ENCODE data around the gene SLAMF8.

The SLAMF8 gene

DNA sequence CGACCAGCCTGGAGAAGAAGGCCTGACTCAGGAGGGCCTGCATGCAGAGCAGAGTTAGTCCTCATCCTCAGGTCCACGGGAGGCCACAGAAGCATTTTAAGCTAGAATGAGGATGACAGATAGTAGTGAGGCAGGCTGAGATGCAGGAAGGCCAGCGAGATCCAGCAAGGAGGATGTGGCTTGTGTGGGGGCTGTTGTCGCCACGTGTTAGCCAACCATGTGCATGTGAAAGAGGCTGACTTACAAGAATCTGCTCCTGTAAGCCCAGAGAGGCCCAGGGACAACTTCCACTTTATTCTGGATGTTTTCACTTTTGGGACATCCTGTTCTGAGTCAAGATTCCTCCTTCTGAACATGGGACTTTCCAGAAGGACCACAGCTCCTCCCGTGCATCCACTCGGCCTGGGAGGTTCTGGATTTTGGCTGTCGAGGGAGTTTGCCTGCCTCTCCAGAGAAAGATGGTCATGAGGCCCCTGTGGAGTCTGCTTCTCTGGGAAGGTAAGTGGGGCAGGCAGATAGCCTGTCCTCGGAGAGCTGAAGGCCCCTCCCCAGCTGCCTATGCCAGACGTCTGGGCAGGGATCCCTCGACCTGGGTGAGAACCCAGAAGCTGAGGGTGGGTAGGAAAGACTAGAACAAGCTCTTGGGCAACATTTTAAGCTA, at the start of gene SLAMF8:
SLAMF8 (plus strand) TSS at position 433 of the 661 bp plus-strand sequence; CDS start at position 459, 26 bp downstream.
- DNase-seq: peak; percentile 58

DNA sequence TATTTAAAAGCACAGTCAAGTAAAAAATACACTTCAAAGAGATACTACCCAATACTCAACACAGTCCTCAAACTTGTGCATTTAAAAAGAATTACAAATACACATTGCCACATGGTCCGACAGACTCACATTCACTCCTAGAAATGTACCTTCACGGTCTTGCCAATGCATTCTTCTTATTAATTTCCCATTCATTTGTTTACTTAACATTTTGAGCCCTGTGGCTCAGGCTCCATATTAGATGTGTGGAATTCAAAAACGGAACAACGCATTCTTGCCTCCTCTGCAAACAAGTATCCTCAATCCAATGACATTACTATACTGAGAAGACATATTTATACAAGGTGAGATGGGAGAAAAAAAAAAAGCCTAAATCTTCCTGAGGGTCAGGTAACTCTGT, 48.4 kb upstream of the SLAMF8 start:
- no peak for DNase-seq

DNA sequence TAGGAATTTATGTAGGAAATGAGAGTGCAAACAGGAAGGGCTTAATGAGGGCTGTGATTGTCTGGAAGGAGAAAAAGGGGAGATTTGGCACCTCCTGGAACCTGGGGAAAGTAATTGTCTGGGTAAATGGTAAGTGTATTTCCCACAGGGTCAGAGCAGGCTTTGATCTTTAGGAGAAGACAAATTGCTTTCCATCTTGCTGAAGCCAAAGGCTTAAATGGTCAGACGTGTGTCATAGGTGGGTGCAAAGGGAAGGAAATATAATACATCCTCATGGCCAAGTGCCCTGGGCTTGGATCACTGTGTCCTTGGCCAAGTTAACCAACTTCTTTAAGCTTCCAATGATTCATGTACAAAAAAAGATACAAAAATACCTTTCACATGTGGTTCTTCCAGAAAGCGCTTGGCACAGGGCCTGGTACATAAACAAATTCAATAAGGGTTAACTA, 47.2 kb upstream of the SLAMF8 start:
- no peak for DNase-seq

DNA sequence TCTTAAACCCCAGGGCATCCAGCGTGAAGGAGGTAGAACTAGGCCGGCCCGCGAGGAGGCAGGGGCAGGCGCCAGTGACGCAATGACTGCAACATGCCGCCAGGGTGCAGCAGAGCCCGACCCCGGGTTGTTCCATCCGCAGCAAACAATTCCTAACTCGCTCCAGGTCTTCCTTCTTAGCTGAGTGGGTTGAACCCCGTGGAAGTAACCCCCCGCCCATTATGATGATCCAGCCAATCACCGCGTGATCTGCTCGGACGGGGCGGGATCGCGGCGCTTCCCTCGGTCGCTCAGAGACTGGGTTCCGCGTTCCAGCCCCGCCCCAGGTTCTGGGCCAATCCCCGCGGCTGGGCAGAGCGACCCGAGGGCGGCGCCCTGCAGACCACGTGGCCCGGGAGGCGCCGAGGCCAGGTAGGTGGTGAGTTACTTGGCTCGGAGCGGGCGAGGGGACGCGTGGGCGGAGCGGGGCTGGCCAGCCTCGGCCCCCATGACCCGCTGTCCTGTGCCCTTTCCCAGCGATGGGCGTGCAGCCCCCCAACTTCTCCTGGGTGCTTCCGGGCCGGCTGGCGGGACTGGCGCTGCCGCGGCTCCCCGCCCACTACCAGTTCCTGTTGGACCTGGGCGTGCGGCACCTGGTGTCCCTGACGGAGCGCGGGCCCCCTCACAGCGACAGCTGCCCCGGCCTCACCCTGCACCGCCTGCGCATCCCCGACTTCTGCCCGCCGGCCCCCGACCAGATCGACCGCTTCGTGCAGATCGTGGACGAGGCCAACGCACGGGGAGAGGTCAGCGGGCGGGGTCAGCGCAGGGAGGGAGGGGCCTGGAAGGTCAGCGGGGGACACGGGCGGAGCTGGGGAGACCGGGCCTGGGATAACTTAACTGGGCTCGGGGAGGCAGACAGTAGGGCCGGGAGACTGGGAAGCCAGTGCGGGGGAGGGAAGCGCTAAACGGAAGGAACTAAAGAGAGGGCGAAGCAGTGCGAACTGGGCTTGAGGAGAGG, 45.8 kb upstream of the SLAMF8 start, which contains the start of gene DUSP23:
DUSP23 (plus strand) TSS at position 380 of the 1,000 bp plus-strand sequence; CDS start at position 519, 139 bp downstream.
- peak; percentile 98 for DNase-seq

DNA sequence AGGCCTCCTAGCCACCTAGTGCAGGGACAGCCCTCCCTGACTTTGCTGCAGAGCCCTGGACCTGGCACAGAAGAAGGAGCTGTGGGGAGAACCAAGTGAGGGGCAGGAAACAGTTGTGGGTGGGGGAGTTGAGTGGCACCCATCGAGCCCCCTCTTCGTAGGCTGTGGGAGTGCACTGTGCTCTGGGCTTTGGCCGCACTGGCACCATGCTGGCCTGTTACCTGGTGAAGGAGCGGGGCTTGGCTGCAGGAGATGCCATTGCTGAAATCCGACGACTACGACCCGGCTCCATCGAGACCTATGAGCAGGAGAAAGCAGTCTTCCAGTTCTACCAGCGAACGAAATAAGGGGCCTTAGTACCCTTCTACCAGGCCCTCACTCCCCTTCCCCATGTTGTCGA, 44.7 kb upstream of the SLAMF8 start:
- DNase-seq: no peak

DNA sequence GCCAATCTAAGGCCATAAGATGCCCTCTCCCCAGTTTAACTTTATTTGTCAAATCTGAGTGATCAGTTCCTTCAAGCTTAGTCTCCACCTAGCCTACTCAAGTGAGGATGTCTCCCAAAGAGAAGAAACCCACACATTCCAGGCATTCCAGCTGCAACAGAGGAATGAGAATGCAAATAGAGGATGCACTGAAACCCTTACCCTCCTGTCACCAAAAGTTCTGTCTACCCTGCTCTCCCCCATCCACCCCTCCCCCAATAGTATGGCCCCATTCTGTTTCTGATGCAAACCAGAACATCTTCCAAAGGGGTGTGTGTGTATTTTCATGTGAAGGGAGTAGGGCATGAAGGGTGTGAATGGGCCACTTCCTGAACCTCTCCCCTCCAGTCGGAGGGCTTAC, 42.9 kb upstream of the SLAMF8 start:
- no peak for DNase-seq

DNA sequence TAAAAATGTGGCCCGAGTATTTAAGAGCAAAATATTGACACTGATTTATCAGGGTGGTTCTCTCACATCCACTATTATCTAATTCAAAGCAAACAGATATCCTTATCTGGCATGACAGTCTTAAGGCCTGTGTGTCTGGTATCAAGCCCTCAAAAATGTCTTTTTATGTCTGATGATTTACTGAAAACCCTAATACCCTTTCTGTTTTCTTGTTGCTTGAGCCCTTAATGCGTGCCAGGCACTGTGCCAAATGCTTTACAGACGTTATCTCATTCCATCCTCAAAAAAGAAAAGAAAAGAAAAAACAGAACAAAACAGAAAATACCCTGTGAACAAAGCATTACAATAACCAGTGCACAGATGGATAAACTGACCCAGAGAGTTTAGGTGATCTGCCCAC, 40.2 kb upstream of the SLAMF8 start:
- DNase-seq: peak; percentile 44

DNA sequence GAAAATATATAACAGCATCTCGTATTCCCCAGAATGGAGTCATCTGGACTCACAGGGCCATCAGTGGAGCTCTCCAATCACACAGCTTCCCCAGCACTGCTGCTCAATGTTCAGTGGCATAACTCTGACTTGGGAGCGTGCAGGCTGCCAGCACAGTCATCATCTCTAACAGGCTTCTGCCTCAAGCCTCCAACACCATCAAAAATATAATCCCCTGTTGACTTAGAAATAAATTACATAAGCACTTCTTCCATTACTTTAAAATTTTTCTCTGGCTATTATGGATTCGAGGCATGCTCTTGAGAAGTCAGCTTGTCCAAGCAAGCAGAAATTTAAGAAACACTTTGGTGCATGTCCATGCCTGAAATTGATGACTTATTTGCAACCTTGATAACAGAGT, 39.7 kb upstream of the SLAMF8 start:
- DNase-seq: no peak

DNA sequence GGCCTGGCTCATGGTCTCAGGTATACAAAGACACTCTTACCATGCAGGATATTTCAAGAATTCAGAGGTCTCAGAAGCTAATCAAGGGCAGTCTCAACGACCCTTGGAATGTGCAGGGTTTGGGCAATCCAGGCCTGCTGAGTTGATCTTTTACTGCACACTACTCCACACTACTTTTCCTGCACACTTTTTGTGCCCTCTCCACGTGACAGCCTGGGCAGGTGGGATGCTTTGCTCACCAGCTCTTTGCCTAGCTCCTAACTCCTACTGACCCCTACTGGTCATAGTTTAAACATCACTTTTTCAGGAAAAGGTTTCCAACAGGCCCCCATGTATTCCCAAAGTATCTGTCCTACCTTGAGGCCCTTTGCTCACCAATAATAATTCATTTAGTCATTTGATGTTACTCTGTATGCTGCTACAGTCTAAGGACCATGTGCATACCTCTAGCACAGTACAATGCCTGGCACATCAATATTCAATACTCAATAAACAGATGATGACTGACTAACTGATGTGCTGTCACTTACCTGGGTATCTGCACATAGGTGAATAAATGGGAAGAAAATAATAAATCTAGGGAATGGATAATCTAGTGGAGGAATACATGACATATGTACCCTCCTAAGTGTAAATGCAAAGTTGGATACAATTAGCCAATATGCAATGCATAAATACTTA, 36.3 kb upstream of the SLAMF8 start:
- DNase-seq: peak; percentile 55

DNA sequence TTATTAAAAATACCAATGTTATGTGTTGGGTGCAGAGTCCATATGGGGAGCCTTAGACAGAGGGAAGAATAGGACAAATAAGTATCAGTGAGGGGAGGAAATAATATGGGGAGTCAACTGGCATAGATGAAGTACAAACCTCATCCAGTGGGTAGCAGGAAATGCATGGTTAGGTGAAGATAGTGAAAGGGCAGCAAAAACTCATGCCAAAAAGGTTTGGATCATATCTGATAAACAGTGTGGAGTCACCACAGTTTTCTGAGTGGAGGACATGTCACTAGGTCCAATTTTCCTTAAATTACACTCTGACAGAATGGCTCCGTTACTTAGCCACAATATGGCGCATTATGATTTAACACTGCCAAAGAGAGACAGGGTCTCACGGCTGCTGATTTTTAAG, 35.6 kb upstream of the SLAMF8 start:
- peak; percentile 77 for DNase-seq

DNA sequence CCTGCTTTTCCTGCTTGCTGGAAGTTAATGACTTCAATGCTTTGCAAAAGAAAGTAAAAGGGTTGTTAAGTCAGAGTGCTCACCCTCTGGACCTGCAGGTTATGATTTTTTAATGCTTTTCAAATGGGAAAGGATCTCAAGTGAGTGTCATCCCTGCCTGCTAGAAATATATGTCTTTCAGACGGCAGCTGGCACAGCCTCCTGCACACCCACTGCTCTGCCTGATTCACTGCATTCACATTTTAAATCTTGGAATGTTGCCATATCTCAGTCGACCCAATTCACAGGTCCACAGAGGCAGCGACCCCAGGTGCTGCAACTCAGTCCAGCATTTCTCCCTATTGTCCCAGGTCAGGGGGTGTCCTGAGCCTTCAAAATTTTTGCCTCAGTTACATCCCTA, 35.2 kb upstream of the SLAMF8 start:
- peak; percentile 20 for DNase-seq

DNA sequence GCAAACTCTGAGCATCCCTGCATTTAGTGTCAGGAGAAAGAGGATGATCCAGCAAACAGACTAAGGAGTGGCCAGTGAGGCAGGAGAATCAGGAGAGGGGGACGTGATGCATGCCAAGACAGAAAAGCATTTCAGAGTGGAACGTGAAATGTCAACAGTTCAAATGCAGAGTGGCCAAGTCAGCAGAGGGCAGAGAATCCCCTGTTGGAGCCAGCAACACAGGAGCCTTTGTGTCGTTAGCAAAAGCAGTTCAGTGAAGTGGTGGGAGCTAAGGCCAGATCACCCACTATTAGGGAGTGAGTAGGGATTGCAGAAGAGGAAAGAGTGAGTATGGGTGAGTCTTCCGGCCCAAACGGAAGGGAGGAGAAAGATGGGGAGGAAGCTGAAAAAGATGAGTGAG, 31.1 kb upstream of the SLAMF8 start:
- DNase-seq: no peak

DNA sequence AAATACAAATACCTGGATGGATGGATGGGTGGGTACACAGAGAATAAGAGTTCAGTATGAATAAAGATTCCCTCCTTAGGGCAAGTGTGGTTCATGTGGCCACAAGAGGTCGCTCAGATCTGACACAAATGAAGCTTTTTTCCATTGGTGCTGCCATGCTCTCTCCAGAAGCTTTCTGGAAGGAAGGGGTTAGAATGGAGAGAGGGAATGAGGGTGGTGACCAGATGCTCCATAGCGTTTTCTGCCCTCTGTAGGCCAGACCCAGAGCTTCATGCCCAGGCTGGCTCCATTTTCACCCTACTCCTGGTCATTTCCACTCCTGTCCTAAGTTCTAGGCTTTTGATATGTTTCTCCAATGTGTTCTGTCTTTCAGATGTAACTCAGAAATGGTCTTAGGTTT, 27.8 kb upstream of the SLAMF8 start:
- peak; percentile 85 for DNase-seq

DNA sequence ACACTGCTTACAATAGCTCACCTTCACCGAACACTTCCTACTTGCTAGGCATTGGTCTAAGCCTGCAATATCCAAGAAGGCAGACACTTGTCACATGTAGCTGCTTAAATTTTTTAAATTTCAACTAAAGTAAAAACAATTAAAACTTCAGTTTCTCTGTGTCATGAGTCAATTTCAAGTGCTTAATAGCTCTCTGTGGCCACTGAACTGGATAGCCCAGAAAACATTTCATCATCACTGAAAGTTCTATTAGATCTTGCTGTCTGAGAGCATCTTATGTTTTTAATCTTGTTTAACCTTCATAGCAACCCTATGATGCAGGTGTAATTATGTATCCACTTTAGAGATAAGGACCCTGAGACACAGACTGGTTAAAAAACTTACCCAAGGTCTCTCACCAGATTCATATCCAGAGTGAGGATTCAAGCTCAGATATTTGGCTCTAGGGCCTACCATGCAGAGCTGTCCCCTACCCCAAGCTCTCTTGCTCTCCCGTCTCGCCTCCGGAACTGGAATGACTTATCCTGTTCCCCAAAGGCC, 27.2 kb upstream of the SLAMF8 start:
- no peak for DNase-seq

DNA sequence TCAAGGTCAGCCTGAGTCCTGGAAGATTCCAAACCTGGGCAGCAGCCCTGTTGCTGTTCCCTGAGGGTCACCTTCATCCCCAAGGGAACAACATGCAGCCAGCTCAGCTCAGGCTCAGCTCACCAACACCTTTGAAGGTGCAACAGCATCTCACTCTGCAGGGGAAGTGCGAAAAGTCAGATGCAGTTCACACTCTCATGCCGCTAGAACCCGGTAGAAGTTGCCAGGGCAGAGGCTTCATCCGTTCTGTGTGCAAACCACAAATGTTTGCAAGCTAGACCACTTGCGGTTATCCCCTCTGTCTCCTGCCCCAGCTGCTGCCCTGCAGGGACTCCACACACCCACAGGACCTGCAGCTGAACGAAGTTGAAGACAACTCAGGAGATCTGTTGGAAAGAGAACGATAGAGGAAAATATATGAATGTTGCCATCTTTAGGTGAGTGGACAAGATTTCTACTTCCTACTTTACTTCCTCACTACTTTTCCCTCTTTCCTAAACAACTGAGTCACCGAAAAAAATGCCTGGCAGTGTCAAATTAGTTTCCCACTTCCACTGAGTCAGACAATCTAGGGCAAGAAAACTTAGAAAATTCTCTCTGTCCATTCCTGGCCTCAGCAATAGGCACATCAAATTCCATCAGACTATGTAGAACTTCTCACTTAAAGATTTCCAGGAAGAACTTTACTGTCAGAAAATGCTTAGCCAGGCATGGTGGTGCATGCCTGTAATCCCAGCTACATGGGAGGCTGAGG, 26.3 kb upstream of the SLAMF8 start:
- peak; percentile 81 for DNase-seq

DNA sequence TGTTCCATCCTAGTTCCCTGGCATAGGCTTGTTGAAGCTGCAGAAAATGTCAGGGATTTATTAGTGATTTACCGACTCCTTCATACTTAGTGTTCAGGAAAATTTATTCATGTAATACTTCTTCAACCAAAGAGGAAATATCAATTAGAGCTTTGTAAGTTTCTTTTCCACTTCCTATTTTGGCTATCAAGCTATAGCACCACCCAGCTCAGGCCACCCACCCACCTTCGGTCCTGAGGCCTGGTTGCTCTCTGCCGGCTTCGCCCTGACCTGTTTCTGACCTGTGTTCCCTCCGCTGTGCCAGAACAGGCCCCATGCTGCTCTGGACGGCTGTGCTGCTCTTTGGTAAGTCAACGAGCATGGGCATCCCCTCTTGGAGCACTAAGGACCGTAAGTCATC, 24.6 kb upstream of the SLAMF8 start, which contains the start of gene FCRL6:
FCRL6 (plus strand) TSS at position 250 of the 400 bp plus-strand sequence; CDS start at position 315, 65 bp downstream.
- DNase-seq: no peak

DNA sequence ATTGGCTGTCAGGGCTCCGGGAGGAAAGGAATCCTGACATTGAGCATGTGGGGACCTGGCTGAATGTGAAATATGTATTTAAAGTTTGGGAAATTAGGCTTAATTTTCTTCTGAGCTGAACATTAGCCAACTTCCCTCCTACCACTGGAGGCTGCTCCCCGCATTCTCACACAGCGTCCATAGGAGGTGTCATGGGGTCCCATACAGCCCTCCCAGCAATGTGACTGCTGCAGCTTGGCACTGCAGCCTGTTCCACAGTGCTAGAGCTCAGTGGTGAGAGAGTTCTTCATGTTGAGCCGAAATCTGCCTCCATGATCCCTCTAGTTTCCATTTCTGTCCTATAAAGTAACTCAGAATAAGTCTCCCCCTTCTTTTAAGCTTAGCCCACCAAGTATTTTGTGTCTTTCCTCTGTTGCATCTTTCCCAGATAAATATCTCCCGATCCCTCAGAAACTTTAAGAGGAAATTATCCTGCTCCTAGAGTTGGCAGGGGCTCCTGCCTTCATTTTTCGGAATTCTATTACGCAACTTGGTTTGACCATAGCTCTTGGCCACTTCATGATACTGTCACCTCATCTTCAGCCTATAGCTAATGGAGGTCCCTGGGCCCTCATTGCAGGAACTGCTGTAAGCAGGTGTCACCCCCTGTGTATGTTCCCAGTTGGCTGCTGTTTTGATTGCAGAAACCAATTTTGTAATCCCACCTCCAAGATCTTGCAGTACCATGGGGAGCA, 22.6 kb upstream of the SLAMF8 start:
- peak; percentile 64 for DNase-seq

DNA sequence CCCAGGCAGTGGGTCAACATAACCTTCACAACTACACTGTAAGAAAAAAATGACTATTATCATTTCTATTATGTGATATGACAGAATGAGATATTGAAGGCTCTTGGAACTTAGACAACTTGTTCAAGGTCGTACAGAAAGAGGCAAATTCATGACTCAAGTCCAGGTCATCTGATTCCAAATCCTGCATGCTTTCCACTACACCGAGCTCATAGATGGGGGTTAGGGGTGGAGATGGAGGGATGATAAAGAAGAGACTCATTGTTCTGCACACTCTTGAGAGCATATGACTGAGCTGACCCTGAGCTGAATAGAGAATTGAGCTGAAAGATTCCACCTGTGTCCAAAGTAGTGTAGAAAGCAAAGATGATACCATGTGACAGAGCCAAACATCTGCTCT, 21.7 kb upstream of the SLAMF8 start:
- no peak for DNase-seq

DNA sequence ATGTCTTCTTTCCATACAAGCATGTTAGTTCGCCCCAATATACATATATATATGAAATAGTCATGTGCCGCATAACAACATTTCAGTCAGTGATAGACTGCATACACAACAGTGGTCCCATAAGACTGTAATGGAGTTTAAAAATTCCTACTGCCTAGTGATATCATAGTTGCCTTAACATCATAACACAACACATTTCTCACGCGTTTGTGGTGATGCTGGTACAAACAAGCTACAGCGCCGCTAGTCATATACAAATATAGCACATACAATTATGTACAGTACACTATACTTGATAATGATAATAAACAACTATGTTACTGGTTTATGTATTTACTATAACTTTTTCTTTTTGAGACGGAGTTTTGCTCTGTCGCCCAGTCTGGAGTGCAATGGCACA, 10.7 kb upstream of the SLAMF8 start:
- no peak for DNase-seq

DNA sequence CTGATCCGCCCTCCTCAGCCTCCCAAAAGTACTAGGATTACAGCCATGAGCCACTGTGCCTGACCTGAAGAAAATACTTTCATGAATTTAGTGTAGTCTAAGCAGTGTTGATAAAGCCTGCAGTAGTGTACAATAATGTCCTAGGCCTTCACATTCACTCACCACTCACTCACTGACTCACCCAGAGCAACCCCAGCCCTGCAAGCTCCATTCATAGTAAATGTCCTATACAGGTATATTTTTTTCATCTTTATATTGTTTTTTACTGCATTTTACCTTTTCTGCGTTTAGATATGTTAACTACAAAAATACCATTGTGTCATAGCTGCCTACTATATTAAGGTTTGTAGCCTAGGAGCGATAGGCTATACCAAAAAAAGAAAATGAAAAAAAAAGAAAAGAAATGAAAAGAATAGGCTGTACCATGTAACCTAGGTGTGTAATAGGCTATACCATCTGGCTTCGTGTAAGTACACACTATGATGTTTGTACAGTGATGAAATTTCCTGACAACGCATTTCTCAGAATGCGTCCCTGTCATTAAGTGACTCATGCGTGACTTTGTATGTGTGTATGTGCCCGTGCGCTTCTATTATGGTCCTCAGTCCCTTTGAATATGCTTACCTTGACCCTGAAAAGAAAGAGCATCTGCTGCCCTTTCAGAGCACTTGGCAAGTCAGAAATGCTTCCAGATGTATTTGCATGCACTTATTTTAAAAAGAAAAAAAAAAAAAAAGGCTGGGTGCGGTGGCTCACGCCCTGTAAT, 9.2 kb upstream of the SLAMF8 start:
- DNase-seq: no peak
